IPS DF 4.7 (cell line): ENCODE data around the gene ARHGEF4.

Experiments used
- DNase-seq: peaks from one replicate; pipeline ENCODE4 v3.0.0-alpha.2; 2013; ENCODE audit warnings: low spot score; ENCODE audit errors: extremely low read depth

ARHGEF4 gene, protein sequence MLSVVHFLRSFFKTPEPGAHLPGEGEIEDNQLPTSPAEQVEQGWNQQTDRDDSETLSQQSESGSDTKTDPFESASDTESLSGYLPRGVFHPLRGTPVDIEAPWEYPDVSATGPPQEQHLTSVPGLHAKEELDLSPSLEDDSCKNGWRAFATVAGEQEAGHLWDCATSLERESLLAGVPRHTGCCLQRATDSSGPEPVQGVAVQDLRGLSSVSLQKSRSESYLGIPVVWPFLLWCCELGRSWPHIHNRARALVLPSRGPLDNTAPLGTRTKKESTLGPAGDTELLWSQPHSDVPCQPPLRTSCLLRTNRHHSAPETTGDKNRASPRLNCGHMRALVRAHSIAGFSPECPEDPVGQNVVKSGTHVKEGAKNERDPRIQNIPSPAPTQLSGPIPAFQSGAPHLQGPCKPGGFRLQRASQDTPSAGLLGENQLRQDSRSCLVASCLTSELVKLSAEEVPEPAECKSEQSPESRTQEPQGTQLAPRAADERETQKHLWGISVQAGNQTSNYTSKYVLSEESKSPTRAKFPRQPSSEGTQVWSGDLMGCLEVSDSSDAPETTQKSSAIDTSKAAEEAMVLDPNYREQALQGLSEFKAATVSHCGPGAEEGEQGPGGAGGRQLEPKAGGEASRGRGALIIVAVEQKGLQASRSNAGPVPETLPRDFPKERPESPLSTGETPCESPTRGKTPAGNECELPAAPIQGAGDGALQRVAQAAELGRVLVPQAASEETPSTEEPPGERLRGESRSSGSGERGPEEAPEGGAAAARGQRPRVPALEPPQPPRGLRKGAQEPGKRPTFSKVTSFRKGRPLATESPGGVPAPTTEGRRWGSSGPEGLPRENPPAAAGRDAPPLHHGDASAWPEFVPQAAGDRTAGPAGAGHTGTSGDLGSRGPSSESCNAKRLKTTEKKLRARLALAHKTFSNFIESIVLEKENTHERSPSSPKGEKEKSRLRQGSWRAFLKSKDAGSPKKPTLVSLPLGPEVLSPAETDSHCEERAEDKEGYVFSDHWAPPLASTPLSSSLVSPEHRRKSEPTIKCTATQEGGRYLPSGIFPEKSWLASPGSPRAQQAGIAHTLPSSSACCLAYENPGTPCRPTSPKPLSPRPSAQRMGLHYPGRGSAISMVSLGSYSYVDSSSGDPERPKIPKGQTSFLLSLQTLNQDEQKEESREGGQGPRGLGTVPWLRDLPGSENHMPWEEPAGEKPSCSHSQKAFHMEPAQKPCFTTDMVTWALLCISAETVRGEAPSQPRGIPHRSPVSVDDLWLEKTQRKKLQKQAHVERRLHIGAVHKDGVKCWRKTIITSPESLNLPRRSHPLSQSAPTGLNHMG (N-terminal part only)

DNA sequence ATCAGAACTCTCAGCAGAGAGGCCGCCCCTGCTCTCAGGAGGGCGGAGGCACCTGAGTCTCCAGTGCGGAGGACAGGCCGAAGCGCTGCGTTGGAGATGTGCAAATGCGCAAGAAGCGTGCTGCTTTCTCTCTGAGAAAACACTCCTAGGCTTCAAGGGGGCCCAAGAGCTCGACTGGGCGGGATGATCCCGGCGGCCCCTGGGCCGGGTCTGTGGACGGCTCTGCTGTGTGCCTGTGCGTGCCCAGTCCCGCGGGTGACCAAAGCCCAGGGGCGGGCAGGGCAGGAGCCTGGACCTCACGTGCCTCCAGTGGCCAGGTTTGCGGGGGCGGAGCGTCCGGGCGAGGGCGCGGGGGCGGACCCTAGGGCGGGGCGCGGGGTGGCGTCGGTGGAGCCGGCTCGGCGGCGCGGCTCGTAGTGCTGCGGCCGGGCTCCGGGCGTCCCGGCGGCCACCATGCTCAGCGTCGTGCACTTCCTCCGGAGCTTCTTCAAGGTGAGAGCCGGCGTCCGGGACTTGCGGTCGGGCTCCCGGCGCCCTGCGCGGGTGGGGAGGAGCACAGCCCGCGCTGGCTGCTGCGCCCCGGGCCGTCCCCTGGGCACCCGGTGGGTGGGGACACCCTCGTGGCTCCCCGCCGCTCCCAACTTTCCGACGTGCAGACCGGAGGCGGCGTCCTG, at the start of gene ARHGEF4:
Gene ARHGEF4, plus strand, starts transcription at position 414 of the 674 bp plus-strand sequence. Its CDS starts 40 bp downstream, at position 454.
- no peak for DNase-seq

DNA sequence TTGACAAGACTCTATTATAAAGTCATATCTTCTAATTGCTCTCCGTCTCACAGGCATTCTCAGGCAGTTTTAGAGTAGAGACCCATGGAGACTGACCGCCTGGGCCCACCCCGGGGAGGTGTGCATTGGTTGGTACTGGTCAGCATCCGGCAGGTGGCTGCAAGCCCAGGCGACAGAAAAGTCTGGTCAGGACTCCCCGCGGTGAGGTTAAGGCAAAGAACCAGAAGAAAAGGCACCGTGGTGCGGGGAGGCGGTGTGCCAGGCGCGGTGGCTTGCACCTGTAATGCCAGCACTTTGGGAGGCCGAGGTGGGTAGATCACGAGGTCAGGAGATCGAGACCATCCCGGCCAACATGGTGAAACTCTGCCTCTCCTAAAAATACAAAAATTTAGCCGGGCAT, 48.9 kb upstream of the ARHGEF4 start:
- DNase-seq = no peak

DNA sequence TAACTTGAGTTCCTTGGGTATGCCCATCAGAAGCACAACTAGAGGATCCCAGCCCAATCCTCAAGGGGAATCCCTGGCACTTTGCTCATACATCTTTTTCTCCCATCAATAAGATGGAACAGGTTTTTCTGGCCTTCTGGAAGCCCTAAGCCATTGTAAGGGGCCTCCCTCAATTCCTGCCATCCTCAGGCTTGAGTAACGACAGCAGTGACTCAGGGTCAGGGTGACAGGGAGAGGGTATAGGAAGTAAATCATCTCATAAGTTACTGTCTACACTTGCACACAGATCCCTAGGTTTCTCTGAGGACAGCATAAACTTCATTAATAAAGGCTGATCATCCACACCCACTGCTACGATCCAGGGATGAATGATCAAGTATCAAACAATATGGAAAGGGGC, 46.4 kb upstream of the ARHGEF4 start:
- DNase-seq = no peak

DNA sequence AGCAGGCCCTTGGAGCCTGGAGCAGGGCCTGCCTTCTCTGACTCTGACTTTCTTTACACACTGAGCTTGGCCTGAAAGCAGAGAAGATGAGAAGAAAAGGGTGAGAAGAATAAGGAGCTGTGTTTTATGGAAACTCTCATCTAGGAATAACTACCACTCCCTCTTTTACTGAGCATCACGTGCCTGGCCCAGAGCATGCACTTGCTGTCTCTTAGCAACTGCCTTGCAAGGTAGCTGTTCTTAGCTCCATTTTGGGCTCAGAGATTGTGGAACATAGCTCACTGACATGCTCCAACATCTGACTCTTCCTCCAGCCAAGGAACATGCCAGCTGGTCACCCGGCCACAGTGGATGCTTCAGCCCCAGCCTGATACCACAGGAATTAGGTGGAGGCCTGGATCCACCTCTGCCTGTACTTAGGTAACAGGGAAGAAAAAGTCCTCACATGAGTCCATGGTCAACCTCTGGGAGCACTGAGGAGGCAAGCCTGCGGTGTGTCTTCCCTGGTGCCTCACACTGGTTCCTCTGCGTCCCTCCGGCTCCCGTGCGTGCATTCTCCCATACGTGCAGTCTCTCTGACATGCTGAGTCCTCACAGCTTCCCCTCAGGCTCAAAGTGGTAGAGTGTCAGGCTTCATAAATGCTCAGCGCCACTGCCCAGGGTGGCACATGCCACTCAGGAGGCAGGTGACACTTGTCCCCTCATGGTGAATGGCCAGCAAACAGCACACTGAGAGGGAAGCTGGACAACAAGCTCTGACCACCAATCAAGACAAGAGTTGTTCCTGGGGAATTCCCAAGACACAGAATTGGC, 45.7 kb upstream of the ARHGEF4 start:
- DNase-seq = no peak

DNA sequence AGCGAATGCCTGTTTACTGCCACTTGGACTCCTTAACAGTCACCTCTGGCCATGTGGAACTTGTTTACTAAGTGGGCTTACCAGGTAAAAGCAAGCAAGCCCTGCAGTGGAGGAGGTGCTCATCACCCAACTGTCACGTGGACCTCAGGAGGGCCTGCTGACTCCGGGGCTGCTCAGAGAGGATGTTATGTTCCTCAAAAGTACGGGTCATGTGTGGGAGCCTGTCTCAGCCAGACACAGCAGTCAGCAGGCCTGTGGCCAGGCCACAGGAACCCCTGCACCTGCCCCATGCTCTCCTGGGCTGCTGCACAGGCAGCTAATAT, 45.1 kb upstream of the ARHGEF4 start:
- no peak for DNase-seq

DNA sequence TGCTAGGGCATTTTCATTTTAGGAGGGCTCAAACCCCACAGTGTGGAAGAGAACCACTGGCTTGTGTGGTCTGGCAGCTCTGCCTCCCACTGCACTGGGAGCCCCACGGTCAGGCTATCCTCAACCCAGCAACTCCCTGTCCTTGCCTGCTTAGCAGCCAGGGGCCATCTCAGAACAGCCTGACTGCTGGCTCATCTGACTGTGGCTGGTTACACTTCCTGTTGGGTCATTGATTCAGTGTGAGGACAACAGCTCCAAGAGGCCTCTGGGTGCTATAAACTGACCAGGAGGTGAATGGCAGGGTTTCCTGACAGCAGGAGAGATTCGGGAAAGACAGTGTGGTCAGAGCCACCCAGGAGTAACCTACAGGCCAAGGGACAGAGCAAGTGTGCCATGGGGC, 41.3 kb upstream of the ARHGEF4 start:
- no peak for DNase-seq

DNA sequence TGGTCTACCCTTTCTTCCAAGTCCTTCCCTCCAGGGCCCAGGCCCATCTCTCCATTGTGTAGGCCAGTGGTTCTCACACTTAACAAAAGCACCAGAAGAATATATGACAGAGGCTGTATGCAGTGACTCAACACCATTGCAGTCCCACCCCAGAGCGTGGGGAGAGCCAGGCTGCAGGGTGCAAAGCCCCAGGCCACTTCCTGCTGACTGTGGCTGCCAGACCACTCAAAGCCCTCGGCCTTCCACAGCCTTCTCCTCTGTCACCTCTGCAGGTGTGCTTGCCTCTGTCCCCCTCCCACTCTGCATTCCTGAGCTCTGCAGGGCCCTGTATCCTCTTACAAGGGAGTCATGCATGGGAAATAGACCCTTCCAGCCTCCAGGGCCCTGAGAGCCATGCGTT, 40.4 kb upstream of the ARHGEF4 start:
- no peak for DNase-seq

DNA sequence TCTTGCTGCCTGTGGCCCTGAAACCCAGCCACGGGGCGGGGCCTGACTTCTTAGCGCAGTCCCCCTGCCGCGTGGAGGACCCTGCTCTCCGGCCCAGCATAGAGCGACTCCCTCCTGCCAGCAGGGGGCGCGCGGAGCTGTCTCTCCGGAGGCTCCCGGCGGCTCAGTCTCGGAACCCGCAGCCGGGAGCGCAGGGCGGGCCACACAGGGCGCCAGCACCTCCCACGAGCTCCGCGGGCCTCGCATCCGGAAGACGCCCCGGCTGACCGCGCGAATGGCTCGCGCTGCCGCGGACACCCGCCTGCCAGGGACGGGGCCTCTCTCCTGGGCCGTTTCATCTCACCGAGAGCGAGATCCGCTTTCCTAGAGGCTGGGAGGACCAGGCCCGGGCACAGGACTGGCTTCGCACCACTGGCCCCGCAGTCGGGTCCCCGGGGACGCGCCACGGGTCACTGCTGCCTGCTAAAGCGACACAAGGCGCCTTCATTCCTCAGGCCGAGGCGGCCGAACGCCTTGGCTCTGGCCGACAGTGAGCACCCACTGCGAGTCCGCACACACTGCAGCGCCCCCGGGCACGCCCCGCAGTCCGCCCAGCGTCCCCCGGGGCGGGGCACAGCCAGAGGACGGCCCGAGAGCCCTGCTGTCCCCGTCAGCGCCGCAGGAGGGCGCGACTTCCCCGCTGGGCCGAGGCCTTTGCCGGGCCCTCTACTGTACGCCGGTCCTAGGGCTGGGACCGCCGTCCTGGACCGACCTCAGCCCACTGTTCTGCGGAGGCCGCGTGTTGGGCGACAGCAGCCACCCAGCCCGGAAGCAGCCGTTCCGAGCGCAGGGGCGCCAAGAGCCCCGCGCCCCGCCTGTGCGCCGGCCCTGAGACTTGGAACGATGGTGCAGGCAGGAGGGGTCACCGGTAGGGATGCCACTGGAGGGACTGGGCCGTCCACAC, 39.0 kb upstream of the ARHGEF4 start:
- DNase-seq = no peak

DNA sequence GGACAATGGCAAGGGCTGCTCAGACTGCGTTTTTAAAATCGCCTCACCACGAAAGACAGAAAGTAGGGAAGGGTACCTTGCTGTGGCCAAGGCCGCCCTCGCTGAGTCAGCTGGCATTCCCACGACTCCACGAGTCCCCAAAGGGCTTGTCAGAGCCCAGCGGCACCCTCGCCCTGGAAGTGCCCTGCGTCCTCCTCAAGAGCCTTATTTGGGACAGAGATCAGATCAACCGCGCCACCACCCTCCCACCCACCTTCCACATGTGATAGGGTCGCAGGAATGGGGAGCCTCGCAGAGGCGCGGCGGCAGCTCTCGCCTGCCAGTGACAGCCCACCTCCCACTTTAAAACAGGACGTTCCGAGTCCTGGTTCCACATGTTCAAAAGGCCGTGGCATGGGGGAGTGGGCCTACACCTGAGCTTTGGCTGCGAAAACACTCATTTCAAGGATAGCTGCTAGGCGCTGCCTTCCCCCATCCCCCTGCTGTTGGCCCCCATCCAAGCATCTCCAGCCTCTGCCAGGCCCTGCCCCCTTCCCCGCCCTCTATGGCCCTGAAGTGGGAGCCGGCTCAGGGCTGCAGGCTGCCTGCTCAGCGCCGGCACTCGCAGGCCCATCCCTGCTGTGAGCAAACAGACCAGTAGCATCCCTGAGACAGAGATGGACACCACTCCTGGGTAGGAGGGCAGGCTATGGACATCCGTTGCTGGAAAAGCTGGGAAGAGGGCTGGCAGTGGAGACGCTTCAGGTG, 38.1 kb upstream of the ARHGEF4 start:
- no peak for DNase-seq

DNA sequence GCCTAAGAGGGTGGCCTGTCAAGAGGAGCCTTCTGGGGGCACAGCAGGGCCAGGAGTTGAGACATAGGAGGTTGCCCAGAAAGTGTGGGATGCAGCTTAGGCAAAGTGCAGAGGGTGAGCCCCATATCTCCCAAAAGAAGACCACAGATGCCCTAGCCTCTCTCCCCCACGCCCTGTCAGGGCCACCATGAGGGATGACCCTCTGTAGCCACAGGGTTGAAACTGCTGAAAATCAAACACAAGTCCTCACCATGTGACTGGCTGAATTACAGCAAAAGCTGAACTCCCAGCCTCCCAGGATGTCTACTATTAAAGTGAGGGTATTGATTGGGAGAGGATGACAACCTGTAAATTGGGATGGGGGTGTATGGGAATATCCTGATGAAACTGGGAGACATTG, 37.4 kb upstream of the ARHGEF4 start:
- no peak for DNase-seq

DNA sequence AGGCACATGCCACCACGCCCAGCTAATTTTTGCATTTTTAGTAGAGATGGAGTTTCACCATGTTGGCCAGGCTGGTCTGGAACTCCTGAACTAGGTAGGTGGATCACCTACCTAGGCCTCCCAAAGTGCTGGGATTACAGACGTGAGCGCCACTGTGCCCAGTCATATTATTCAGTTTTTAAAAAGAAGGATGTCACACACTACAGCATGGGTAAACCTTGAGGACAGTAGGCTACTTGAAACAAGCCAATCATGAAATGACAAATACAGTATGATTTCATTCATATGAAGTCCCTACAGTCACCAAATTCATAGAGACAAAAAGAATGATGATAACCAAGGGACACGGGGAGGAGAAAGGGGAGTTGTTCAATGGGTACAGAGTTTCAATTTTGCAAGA, 31.1 kb upstream of the ARHGEF4 start:
- DNase-seq = no peak

DNA sequence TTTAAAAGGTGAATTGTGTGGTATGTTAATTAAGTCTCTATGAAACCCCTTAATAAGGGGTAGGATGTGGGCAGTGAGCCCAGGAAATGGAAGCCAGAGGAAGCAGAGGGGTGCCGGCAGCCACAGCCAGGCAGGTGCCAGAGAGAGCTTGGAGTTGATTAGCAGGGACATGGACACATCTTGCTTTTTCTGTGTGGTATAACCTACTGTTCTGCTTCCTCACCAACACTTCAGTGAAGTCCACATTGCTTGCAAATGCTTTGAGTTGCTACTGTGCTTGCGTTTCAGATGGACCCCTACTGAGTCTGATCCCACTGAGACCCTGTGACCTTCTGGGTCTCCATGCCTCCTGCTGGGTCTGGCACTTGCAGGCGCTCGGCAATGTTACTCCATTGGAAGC, 30.3 kb upstream of the ARHGEF4 start:
- no peak for DNase-seq

DNA sequence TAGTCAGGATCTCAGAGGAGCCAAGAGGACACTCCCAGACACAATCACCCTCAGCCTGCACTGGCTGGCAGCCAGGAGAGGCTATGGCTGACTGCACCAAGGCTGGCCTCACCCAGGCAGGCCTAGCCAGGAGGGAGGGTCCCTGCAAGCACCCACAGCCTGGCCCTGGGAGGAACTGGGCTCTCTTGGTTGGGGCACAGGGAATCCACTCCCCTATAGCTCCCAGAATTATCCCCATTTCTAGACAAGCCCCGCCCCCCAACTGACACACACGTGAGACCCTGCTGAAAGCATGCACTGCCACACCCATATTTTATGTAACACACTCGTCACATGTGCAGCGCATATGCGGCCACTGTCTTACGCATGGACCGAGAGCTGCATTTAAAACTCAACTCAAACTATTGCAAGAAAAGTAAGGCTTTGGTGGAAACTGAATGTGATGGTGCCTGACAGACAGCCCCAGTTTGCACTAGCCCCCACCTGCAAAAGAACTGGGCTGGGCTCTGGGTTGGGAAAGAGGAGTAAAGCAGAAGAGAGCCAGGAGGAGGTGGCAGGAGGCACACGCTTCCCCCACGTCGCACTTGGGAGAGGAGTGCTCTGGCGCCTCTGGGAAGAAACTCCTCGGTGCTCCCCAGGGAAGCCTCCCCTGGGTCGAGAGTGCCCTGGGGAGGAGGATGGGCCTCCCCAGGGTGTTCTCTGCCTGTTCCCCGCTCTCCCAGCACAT, 28.9 kb upstream of the ARHGEF4 start:
- DNase-seq = no peak

DNA sequence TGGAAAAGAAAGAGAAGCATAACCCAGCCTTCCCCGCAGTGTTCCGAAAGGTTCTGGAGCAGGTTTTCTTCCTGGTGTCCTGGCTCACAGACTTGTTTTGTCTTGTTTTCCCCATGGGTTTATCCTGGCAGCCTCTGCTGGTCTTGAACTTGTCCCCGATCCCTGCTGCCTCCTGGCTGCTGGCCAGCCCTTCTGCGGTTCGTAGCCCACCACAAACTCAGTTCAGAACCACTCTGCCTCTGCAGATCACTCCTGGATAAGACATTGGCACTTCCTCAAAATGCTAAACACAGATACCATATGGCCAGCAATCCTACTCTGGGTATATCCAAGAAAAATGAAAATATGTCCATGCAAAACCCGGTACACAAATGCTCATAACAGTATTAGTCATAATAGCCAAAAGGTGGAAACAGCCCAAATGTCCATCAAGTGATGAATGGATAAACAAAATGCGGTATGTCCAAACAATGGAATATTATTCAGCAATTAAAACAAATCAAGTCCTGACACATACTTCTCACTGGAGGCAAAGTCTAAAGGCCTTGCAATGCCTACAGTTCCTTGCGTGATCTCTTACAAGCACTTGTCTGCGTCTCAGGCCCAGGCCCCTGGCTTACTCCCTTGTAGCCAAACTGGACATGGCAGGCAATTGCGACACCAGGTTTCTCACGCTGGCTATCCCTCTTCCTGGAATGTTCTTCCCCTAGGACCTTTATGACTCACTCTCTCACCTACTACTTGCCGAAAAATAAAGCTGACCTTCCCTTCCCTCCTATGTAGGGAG, 28.0 kb upstream of the ARHGEF4 start:
- DNase-seq = no peak

DNA sequence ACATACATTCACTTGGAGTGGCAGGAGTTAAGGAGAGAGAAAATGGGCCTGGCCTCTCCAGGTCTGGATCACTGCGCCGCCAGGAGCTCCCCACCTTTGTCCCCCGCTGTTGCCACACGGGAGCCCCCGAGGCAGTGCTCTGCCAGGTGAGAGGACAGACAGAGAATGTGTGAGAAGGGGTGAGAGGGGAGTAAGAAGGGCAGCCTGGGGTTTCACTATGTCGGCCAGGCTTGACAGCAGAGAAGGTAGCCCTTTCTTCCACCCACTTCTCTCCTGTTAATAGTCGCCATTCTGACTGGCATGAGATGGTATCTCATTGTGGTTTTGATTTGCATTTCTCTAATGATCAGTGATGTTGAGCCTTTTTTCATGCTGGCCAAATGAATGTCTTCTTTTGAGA, 26.2 kb upstream of the ARHGEF4 start:
- DNase-seq = no peak

DNA sequence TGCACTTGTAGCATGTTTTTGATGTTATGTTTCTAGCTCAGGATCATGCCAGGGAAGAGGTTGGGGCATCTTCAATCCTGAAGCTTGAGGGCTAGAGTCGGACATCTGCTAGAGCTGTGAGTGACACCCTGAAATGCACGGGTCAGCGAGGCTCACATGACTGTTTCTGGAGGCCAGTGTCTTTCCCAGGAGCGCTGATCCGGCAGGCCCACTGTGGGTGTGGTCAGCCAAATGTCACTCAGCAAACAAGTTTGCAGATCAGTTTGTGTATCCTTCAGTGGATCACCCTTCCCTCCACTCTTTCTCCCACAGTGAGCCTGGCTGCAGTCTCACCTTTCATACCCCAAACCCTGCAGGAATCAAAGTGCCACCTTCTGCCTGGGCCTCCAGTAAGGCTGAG, 23.0 kb upstream of the ARHGEF4 start:
- no peak for DNase-seq
